ENCODE measurements around the gene PLXNA3.

DNA sequence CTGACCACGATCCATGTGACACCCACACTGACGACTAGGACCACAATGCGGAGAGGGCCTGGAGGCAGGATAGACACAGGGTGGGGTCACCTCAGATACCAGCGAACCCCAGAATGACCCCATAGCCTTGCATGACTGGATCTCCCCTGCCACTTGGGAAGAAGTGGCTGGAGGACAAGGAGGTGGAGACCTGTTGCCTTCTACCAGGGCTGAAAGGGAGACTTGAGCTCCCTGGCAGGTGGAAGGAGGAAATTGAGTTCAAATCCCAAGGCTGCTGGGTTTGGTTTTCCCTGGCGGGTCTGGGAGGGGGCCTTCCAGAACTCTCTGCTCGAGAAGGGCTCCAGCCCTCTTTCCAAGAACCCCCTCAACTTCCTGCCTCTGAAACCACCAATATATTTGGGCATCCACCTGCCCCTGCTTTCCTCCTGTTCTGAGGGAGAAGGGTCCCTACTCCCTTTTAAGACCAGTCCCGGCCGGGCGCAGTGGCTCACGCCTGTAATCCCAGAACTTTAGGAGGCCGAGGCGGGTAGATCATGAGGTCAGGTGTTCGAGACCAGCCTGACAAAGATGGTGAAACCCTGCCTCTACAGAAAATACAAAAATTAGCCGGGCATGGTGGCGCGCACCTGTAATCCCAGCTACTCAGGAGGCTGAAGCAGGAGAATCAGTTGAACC is 54.9 kb downstream of the PLXNA3 start:
- TF ChIP-seq CTCF (conservative IDR thresholded peaks at IDR 0.05 in 1 of 2, IDR thresholded peaks at IDR 0.05 in 1 of 2; ENCODE audit: extremely low read depth in 1 of 2, insufficient read depth in 1 of 2, low read depth in 1 of 2, low read length in 2 of 2) (no peak), EZH2 (IDR thresholded peaks at IDR 0.05; ENCODE audit: borderline replicate concordance, low read length) (no peak)

Data from mammary epithelial cell (primary cell).